Measurements from ENCODE around the gene USP24.

USP24 gene

GRCh38 chr1:55081905-55082296 lies 133.3 kb downstream of the USP24 start:
- peaks cover 15% of the 10 kb centered on the region for H3K4me1 ChIP-seq (ENCODE audit: insufficient read depth, low read length)
- no peak overlapping the region for H3K9ac ChIP-seq (ENCODE audit: low read depth, low read length)
- peaks cover 15% of the 10 kb centered on the region for H3K36me3 ChIP-seq (ENCODE audit: insufficient read depth, low read length)
- no peaks in the 10 kb centered on the region for H3K9me3 ChIP-seq (ENCODE audit: control insufficient read depth, insufficient read depth, low read length)

GRCh38 chr1:55081188-55081904 lies 133.8 kb downstream of the USP24 start:
- Histone ChIP-seq H3K36me3 (ENCODE audit: insufficient read depth, low read length) (peaks cover 18% of the 10 kb centered on the region), H3K9me3 (ENCODE audit: control insufficient read depth, insufficient read depth, low read length) (no peaks in the 10 kb centered on the region), H3K4me1 (ENCODE audit: insufficient read depth, low read length) (peaks cover 13% of the 10 kb centered on the region), H3K9ac (ENCODE audit: low read depth, low read length) (no peak overlapping the region)

- Histone ChIP-seq H3K9me3 (ENCODE audit: control insufficient read depth, insufficient read depth, low read length) (no peaks in the 10 kb centered on the region), H3K9ac (ENCODE audit: low read depth, low read length) (no peak overlapping the region), H3K4me1 (ENCODE audit: insufficient read depth, low read length) (peaks cover 12% of the 10 kb centered on the region), H3K36me3 (ENCODE audit: insufficient read depth, low read length) (peaks cover 11% of the 10 kb centered on the region)
Observed at GRCh38 chr1:55079651-55080050, 135.5 kb downstream of the USP24 start.

- Histone ChIP-seq H3K9ac (ENCODE audit: low read depth, low read length) (no peak overlapping the region), H3K9me3 (ENCODE audit: control insufficient read depth, insufficient read depth, low read length) (no peaks in the 10 kb centered on the region), H3K36me3 (ENCODE audit: insufficient read depth, low read length) (peaks cover 13% of the 10 kb centered on the region), H3K4me1 (ENCODE audit: insufficient read depth, low read length) (peaks cover 12% of the 10 kb centered on the region)
Observed at GRCh38 chr1:55078470-55078869, 136.7 kb downstream of the USP24 start.

- Histone ChIP-seq H3K4me1 (ENCODE audit: insufficient read depth, low read length) (peaks cover 4% of the 10 kb centered on the region; the same call in 1 of the 2 replicates), H3K9ac (ENCODE audit: low read depth, low read length) (no peak overlapping the region), H3K9me3 (ENCODE audit: control insufficient read depth, insufficient read depth, low read length) (no peaks in the 10 kb centered on the region), H3K36me3 (ENCODE audit: insufficient read depth, low read length) (peaks cover 18% of the 10 kb centered on the region; the same call in 1 of the 2 replicates)
Observed at GRCh38 chr1:55076356-55076755, 138.8 kb downstream of the USP24 start.

GRCh38 chr1:55074455-55074854 lies 140.7 kb downstream of the USP24 start:
- H3K9me3 ChIP-seq (ENCODE audit: control insufficient read depth, insufficient read depth, low read length) = no peaks in the 10 kb centered on the region
- no peaks in the 10 kb centered on the region for H3K4me1 ChIP-seq (ENCODE audit: insufficient read depth, low read length)
- no peak overlapping the region for H3K9ac ChIP-seq (ENCODE audit: low read depth, low read length)
- H3K36me3 ChIP-seq (ENCODE audit: insufficient read depth, low read length) = peaks cover 27% of the 10 kb centered on the region

GRCh38 chr1:55073187-55073916 lies 141.8 kb downstream of the USP24 start:
- H3K4me1 ChIP-seq (ENCODE audit: insufficient read depth, low read length) = no peaks in the 10 kb centered on the region
- peaks cover 27% of the 10 kb centered on the region for H3K36me3 ChIP-seq (ENCODE audit: insufficient read depth, low read length)
- H3K9ac ChIP-seq (ENCODE audit: low read depth, low read length) = no peak overlapping the region
- H3K9me3 ChIP-seq (ENCODE audit: control insufficient read depth, insufficient read depth, low read length) = no peaks in the 10 kb centered on the region

- H3K4me1 ChIP-seq (ENCODE audit: insufficient read depth, low read length) = no peaks in the 10 kb centered on the region
- no peaks in the 10 kb centered on the region for H3K9me3 ChIP-seq (ENCODE audit: control insufficient read depth, insufficient read depth, low read length)
- no peak overlapping the region for H3K9ac ChIP-seq (ENCODE audit: low read depth, low read length)
- peaks cover 30% of the 10 kb centered on the region for H3K36me3 ChIP-seq (ENCODE audit: insufficient read depth, low read length)
Observed at GRCh38 chr1:55071477-55071876, 143.7 kb downstream of the USP24 start.

GRCh38 chr1:55070293-55071164 lies 144.6 kb downstream of the USP24 start:
- peaks cover 27% of the 10 kb centered on the region for H3K36me3 ChIP-seq (ENCODE audit: insufficient read depth, low read length)
- no peaks in the 10 kb centered on the region for H3K9me3 ChIP-seq (ENCODE audit: control insufficient read depth, insufficient read depth, low read length)
- H3K9ac ChIP-seq (ENCODE audit: low read depth, low read length) = no peak overlapping the region
- H3K4me1 ChIP-seq (ENCODE audit: insufficient read depth, low read length) = no peaks in the 10 kb centered on the region

GRCh38 chr1:55069280-55069679 lies 145.9 kb downstream of the USP24 start:
- Histone ChIP-seq H3K4me1 (ENCODE audit: insufficient read depth, low read length) (no peaks in the 10 kb centered on the region), H3K9ac (ENCODE audit: low read depth, low read length) (no peak overlapping the region), H3K36me3 (ENCODE audit: insufficient read depth, low read length) (peaks cover 22% of the 10 kb centered on the region), H3K9me3 (ENCODE audit: control insufficient read depth, insufficient read depth, low read length) (no peaks in the 10 kb centered on the region)

- Histone ChIP-seq H3K9me3 (ENCODE audit: control insufficient read depth, insufficient read depth, low read length) (no peaks in the 10 kb centered on the region), H3K9ac (ENCODE audit: low read depth, low read length) (no peak overlapping the region), H3K4me1 (ENCODE audit: insufficient read depth, low read length) (no peaks in the 10 kb centered on the region), H3K36me3 (ENCODE audit: insufficient read depth, low read length) (peaks cover 21% of the 10 kb centered on the region)
Observed at GRCh38 chr1:55068638-55069037, 146.5 kb downstream of the USP24 start.

GRCh38 chr1:55067914-55068313 lies 147.2 kb downstream of the USP24 start:
- Histone ChIP-seq H3K4me1 (ENCODE audit: insufficient read depth, low read length) (no peaks in the 10 kb centered on the region), H3K36me3 (ENCODE audit: insufficient read depth, low read length) (peaks cover 16% of the 10 kb centered on the region)

GRCh38 chr1:55067022-55067778 lies 148.0 kb downstream of the USP24 start:
- H3K9ac ChIP-seq (ENCODE audit: low read depth, low read length) = no peak overlapping the region
- H3K4me1 ChIP-seq (ENCODE audit: insufficient read depth, low read length) = no peaks in the 10 kb centered on the region
- H3K36me3 ChIP-seq (ENCODE audit: insufficient read depth, low read length) = peaks cover 16% of the 10 kb centered on the region
- H3K9me3 ChIP-seq (ENCODE audit: control insufficient read depth, insufficient read depth, low read length) = no peaks in the 10 kb centered on the region

More at GRCh38 chr1:55067914-55068313, 147.2 kb downstream of the USP24 start:
- Histone ChIP-seq H3K9me3 (ENCODE audit: control insufficient read depth, insufficient read depth, low read length) (no peaks in the 10 kb centered on the region), H3K9ac (ENCODE audit: low read depth, low read length) (no peak overlapping the region)

- peaks cover 9% of the 10 kb centered on the region for H3K36me3 ChIP-seq (ENCODE audit: insufficient read depth, low read length)
- no peaks in the 10 kb centered on the region for H3K4me1 ChIP-seq (ENCODE audit: insufficient read depth, low read length)
- no peak overlapping the region for H3K9ac ChIP-seq (ENCODE audit: low read depth, low read length)
- H3K9me3 ChIP-seq (ENCODE audit: control insufficient read depth, insufficient read depth, low read length) = no peaks in the 10 kb centered on the region
Observed at GRCh38 chr1:55065648-55066047, 149.5 kb downstream of the USP24 start.
